GM11168 (cell line): Measurements from ENCODE around the gene PALMD.

ENCODE experiments used
- in situ Hi-C: fragments of 300-500 bp; cut with MboI; formaldehyde crosslinking; loops from one replicate; pipeline ENCODE4 v1.12.0; 2022; ENCODE audit warnings: low sequenced_read_pairs; ENCODE audit not compliant: unreplicated experiment

PALMD gene

GRCh38 chr1:99657213-99658030, 11.5 kb downstream of the PALMD start:
- in situ Hi-C loops, result no loop called here

DNA sequence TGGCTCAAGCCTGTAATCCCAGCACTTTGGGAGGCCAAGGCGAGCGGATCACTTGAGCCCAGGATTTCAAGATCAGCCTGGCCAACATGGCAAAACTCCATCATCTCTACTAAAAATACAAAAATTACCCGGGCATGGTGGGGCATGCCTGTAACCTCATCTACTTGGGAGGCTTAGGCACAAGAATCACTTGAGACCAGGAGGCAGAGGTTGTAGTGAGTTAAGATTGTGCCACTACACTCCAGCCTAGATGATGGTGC, 12.0 kb downstream of the PALMD start:
- in situ Hi-C loops, result no loop called here

GRCh38 chr1:99659755-99660210, 13.9 kb downstream of the PALMD start:
- in situ Hi-C loops, result no loop called here

DNA sequence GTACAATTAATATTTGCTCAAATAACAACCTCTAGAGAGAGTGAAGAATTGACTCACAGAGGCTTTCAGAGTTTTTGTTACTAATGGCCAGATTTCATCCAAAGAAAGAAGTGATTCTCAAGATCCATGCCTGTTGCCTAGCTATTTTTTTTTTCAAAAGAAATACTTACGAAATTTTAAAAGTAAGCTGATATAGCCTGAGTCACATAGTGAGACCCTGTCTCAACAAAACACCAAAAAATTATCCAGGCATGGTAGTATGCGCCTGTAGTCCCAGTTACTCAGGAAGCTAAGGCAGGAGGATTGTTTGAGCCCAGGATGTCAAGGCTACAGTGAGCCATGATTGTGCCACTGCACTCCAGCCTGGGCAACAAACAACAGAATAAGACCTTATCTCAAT, 14.6 kb downstream of the PALMD start:
- in situ Hi-C loops, result no loop called here

GRCh38 chr1:99661780-99662179, 15.9 kb downstream of the PALMD start:
- in situ Hi-C loops, result no loop called here

DNA sequence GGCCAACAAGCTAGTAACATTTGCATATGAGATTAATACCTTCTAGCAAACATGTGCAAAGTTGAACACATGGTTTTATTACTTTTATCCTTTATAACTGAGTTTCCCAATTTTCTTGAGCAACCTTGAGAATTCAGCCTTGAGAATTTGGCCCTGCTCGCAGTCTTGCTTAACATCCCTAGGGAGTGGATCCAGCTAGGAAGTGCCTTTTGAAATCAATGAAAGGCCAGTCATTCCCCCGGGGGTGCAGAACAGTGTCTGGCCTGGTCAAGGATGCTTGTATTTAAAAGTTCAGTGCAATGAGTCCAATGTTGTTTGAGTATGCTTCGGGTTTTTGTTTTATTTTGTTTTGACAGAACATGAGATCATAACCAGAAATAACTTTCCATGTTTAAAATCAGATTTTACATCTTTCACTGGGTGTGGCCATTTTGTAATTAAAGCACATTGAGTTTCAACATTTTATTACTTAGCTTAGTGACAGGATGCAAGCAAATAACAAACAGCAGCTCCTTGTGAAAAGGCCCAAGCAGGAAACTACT, 16.7 kb downstream of the PALMD start:
- in situ Hi-C loops, result no loop called here

- in situ Hi-C loops, result no loop called here
Measured at GRCh38 chr1:99663501-99663900, 17.6 kb downstream of the PALMD start.

DNA sequence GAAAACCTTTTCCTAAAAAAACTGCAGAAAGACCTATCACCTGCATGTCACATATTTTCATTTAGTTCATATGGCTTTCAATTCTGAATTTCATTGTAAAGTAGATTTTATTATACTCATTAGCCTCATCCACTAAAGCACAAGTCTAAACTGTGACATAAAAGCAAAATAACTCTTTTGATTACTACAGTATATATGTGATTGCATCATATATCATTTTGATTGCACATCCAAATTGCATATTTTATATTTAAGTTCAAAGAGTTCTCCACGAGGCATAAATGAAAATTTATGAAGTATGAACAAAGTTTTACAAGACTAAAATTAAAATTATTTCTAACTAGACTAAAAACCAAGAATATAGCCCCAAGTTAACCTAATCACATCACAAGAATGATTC, 19.3 kb downstream of the PALMD start:
- in situ Hi-C loops, result no loop called here

DNA sequence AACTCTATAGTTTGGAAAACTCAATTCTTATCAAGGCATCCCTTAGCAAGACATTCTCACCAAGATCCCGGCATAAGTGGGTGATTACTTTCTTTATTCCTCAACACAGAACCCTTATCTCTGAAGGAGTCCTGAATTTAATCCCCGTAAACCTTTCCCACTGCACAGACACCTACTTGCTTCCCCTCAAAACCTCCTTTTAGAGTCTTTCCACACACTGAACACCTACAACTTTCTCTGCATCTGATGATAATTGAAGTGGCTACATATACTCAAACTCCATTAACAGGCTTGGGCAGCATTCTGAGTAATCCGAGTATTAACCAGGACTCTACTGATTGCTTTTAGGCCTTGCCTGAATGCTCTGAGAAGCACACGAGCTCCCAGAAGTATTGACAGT, 23.5 kb downstream of the PALMD start:
- in situ Hi-C loops, result no loop called here

DNA sequence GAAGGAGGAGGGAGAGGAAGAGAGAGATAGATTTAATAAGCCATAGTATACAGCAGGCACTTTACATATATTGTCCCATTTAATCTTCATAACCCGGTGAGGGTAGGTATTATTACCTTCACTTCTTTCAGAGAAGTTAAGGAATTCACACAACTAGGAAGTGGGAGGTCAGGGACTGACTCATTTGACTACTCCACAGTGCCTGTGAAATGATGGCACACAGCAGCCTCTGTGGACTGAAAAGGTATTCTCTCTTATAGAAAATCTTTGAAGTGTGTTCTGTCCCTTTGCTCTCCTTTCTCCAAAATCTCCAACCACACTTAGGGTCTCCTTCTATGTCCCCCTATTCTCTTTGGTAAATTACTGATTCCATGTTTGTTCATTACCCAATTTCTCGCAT, 23.9 kb downstream of the PALMD start:
- in situ Hi-C loops, result no loop called here

GRCh38 chr1:99670583-99670982, 24.7 kb downstream of the PALMD start:
- in situ Hi-C loops, result no loop called here

- in situ Hi-C loops, result no loop called here
Measured at GRCh38 chr1:99672038-99672437, 26.1 kb downstream of the PALMD start.

DNA sequence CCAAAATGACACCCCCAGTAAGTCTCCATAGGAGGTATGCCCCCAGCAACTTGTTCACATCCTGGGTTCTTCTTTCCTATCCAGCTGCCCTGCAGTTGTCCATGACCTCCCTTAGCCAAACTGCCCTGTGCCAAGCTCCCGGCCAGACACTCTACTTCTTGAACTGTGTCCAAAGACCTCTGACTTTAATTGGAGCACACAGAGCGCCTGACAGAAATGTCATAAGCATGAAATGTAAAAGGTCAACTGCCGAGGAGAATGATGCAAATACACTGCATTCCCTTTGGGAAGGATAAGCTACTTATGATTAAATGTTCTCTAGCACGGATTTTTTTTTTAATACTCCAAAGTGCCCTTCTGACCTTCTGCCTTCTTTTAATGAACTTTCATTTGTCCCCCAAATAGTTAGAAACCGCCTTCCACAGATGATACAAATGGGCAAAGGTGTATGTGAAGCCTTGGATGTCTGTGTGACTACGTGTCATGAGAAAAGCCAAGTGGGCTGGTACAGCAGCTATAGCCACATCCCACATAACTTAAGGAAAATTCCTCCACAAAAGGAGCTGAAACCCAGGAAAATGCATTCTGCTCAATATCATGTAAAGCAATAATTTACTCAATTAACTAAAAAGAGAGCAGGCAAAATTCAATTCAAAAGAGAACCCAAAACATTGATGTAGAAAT, 26.8 kb downstream of the PALMD start:
- in situ Hi-C loops, result no loop called here

GRCh38 chr1:99673315-99673714, 27.4 kb downstream of the PALMD start:
- in situ Hi-C loops, result no loop called here

DNA sequence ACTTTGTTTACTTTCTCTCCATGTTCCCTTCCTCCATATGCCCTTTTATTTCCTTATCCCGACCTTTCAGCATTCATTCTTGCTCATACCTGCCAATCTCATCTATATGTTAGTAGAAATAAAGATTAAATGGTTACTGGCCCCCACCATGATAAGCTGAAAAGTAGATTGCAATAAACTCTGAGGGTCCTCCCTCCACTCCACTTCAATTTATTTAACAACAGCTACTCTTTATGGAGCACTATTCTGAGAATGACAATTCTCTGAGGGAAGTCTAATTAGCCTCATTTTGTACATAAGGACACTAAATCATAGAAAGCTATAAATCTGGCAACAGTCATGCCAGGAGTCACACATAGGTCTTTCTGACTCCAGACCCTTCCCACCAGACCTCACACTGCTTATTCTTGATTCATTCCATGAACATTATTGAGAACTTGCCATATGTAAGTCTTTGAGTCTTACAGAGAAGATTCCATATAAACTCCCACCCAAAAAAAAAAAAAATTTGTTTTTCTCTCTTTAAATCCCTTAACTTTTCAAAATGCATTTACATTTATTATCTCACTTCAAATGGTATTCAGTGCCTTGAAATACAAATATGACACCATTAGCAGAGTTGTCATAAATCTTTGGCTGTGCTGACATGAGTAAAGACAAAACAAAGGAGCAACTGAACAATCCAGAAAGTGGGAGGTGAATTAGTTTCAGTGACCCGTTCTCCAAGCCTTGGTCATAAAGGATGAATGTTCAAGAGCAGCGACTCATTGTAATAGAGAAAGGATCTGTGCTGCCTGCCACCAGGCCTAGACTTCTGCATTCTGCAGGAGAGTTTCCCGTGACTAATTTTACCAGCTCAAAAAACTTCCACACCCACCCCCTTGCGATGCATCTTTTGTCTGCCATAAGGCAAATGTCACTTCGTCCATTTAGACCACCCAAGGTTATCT, 28.5 kb downstream of the PALMD start:
- in situ Hi-C loops, result no loop called here

DNA sequence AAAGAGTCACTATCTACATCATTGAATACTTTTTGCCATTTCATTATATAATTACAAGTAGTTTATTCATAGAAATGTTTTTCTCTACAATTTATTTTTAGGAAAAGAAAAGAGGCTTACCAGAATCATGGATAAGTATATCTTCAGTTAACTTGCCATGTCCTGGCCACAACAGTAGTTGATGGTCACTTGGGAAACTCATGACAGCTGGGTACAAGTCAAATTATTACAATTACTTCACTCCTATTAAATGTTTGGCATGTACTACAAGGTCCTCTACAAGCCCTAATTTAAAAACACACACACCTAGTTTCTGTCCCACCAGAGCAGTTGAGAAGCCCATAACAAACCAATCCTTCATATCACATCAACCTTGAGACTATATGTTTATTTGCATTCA, 29.4 kb downstream of the PALMD start:
- in situ Hi-C loops, result no loop called here

DNA sequence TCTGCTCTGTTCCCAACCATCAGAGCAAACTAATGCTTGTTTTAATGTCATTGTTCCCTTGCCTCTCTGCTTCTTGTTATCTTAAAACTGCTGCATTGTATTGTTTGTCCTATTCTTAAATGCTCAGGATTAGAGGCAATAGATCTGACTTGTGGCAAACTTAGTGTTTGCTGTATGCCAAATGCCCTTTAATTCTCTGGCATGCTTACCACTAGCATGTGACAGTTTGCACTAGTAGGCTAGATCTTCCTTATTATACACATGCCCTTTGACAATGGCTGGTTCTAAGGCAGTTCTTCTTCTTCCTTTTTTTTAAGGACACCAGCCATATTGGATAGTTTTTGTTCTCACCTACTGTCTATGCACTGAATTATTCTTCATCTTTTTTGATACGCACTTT, 30.1 kb downstream of the PALMD start:
- in situ Hi-C loops, result no loop called here

DNA sequence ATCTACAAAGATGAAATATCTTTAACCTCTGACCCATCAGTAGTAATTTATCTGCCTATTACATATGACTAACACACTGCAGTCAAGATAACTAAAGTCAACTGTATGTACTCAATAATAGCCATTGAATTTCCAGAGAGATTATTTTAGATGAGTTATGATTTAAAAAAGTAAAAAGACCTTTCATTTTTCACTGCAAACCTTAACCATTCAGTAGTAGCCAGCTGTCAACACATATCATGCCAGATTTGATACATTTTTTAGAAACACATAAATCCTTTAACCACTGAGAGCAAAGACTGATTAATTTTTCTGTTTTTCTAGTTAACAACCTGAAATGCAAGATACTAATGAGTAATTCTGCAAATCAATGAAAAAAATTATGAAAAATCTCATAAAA, 31.0 kb downstream of the PALMD start:
- in situ Hi-C loops, result no loop called here

GRCh38 chr1:99677416-99677815, 31.5 kb downstream of the PALMD start:
- in situ Hi-C loops, result no loop called here

DNA sequence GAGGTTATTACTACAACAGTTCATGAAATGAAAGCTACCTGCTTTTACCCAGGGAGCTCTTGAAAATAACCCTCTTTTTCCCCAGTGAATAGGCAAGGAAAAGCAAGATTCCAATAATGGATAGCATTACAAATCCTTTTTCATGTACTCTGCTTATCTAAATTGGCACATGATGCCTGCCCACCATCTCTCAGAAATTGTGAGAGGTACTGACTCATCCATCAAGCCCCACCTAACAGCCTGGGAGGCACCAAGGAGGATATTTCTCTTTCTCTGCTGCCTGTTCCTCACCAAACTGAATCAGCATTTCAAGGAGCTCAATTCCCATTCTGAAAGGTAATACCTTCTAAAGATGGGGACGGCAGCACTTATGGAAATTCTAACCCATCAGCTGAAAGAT, 34.4 kb downstream of the PALMD start:
- in situ Hi-C loops, result no loop called here

- in situ Hi-C loops, result no loop called here
Measured at GRCh38 chr1:99681583-99681982, 35.7 kb downstream of the PALMD start.
